IMR-90 (cell line): ENCODE results near the gene PHKA1. TPM values are rescaled to one million over a fixed set of nuclear protein-coding genes. Genes with fewer than 3 reads are reported as not detected.

Experiments
- ATAC-seq: fragments of 200-7000 bp; cut with Tn5 transposase; 2 replicates; pipeline ENCODE4 v1.9.1; 2020; ENCODE audit warnings: low read depth, mild to moderate bottlenecking, moderate library complexity
- BruUV-seq: library from RNA; stranded (reverse); fragments of 400-500 nt; replicated peaks from 2 replicates; lab custom pipeline; 2021; lab: Mats Ljungman, UMichigan
- CTCF ChIA-PET: fragments of 300-600 bp; formaldehyde crosslinking; extraction: SDS; loops from one replicate; lab custom pipeline; 2021; ENCODE audit warnings: antibody characterized with exemption; lab: Yijun Ruan, JAX
- POLR2A ChIA-PET: fragments of 300-600 bp; sonication (Branson Sonifier 250); formaldehyde crosslinking; loops from one replicate; lab custom pipeline; 2022; ENCODE audit warnings: antibody characterized with exemption; ENCODE audit not compliant: unreplicated experiment; lab: Charles Lee
- DNase-seq: peaks from one replicate; pipeline ENCODE4 v3.0.0; 2013
- H2AFZ ChIP-seq: replicated peaks from 2 replicates; pipeline ENCODE3; 2013; ENCODE audit warnings: low read length, mild to moderate bottlenecking; ENCODE audit not compliant: poor library complexity
- H2AK5ac ChIP-seq: 2 replicates; pipeline ENCODE4 v1.6.1; 2013; ENCODE audit warnings: low read depth, low read length, inconsistent platforms
- H2AK9ac ChIP-seq: replicated peaks from 2 replicates; pipeline ENCODE3; 2013; ENCODE audit warnings: mild to moderate bottlenecking, low read depth, low read length, moderate library complexity; ENCODE audit not compliant: poor library complexity
- H2BK120ac ChIP-seq: 2 replicates; pipeline ENCODE4 v1.6.1; 2013; ENCODE audit warnings: low read depth, low read length, inconsistent platforms
- H2BK15ac ChIP-seq: 3 replicates; pipeline ENCODE4 v1.6.1; 2013; ENCODE audit warnings: low read depth, low read length, inconsistent platforms
- H2BK20ac ChIP-seq: 2 replicates; pipeline ENCODE4 v1.6.1; 2013; ENCODE audit warnings: low read depth, mild to moderate bottlenecking, inconsistent platforms, low read length, moderate library complexity
- H2BK5ac ChIP-seq: 2 replicates; pipeline ENCODE4 v1.6.1; 2013; ENCODE audit warnings: mild to moderate bottlenecking, low read depth, low read length, inconsistent platforms; ENCODE audit not compliant: poor library complexity, severe bottlenecking
- H3K14ac ChIP-seq: replicated peaks from 2 replicates; pipeline ENCODE4 v1.6.1; 2013; ENCODE audit warnings: low read depth, low read length, inconsistent platforms
- H3K18ac ChIP-seq: 2 replicates; pipeline ENCODE4 v1.6.1; 2013; ENCODE audit warnings: low read depth, low read length, control low read depth
- H3K23ac ChIP-seq: 2 replicates; pipeline ENCODE4 v1.6.1; 2013; ENCODE audit warnings: low read depth, low read length, inconsistent platforms
- H3K27ac ChIP-seq: 2 replicates; pipeline ENCODE4 v1.5.1; 2013; ENCODE audit warnings: mild to moderate bottlenecking, control low read depth, low read length; ENCODE audit not compliant: insufficient read depth
- H3K27me3 ChIP-seq: 2 replicates; pipeline ENCODE4 v1.6.1; 2013; ENCODE audit warnings: low read length; ENCODE audit not compliant: control insufficient read depth, insufficient read depth
- H3K36me3 ChIP-seq: 2 replicates; pipeline ENCODE4 v1.6.1; 2013; ENCODE audit warnings: low read length, mixed read lengths; ENCODE audit not compliant: control insufficient read depth, insufficient read depth
- H3K4ac ChIP-seq: 2 replicates; pipeline ENCODE4 v1.6.1; 2013; ENCODE audit warnings: low read depth, low read length, inconsistent platforms
- H3K4me1 ChIP-seq: 2 replicates; pipeline ENCODE4 v1.6.1; 2013; ENCODE audit warnings: low read length, mixed read lengths; ENCODE audit not compliant: control insufficient read depth, insufficient read depth
- H3K4me2 ChIP-seq: 2 replicates; pipeline ENCODE4 v1.6.1; 2013; ENCODE audit warnings: low read depth, mild to moderate bottlenecking, control low read depth, low read length, moderate library complexity
- H3K4me3 ChIP-seq: 2 replicates; pipeline ENCODE4 v1.5.1; 2013; ENCODE audit warnings: low read depth, mild to moderate bottlenecking, control low read depth, low read length, moderate library complexity; ENCODE audit not compliant: insufficient read depth
- H3K56ac ChIP-seq: 2 replicates; pipeline ENCODE4 v1.6.1; 2013; ENCODE audit warnings: low read length, inconsistent platforms; ENCODE audit not compliant: insufficient read depth; ENCODE audit errors: extremely low read depth
- H3K79me1 ChIP-seq, 2 experiments: 2 replicates each; pipeline ENCODE4 v1.6.1; 2013; ENCODE audit warnings: low read length in 2 of 2, inconsistent platforms in 1 of 2, low read depth in 1 of 2
- H3K9ac ChIP-seq: 2 replicates; pipeline ENCODE4 v1.6.1; 2013; ENCODE audit warnings: low read depth, low read length, control low read depth
- H3K9me1 ChIP-seq: 2 replicates; pipeline ENCODE4 v1.6.1; 2013; ENCODE audit warnings: low read length, inconsistent platforms; ENCODE audit not compliant: insufficient read depth
- H3K9me3 ChIP-seq: 2 replicates; pipeline ENCODE4 v1.6.1; 2013; ENCODE audit warnings: low read length; ENCODE audit not compliant: control insufficient read depth, insufficient read depth
- H4K20me1 ChIP-seq: 2 replicates; pipeline ENCODE4 v1.6.1; 2013; ENCODE audit warnings: low read length, inconsistent platforms; ENCODE audit not compliant: insufficient read depth
- H4K5ac ChIP-seq: 2 replicates; pipeline ENCODE4 v1.6.1; 2013; ENCODE audit warnings: mild to moderate bottlenecking, low read depth, low read length, control low read depth
- H4K8ac ChIP-seq, 2 experiments: 2 replicates each; pipeline ENCODE4 v1.6.1; 2013; ENCODE audit warnings: low read depth in 2 of 2, low read length in 2 of 2, control low read depth in 1 of 2, inconsistent platforms in 1 of 2
- H4K91ac ChIP-seq: 2 replicates; pipeline ENCODE4 v1.6.1; 2013; ENCODE audit warnings: low read depth, low read length, inconsistent platforms; ENCODE audit not compliant: insufficient read depth
- BHLHE40 ChIP-seq: fragments of 150-350 bp; IDR thresholded peaks from 2 replicates; pipeline ENCODE4 v1.6.1; 2016; ENCODE audit warnings: mild to moderate bottlenecking, low read depth, low read length
- CEBPB ChIP-seq: IDR thresholded peaks from 2 replicates; pipeline ENCODE4 v1.6.1; 2012; ENCODE audit warnings: low read depth, low read length, improper control_type of control experiment
- CHD1 ChIP-seq: IDR thresholded peaks from 2 replicates; pipeline ENCODE4 v1.6.1; 2012; ENCODE audit warnings: low read depth, low read length, improper control_type of control experiment
- FOS ChIP-seq: fragments of 150-350 bp; IDR thresholded peaks from 2 replicates; pipeline ENCODE4 v1.6.1; 2016; ENCODE audit warnings: low read depth, low read length
- MAFK ChIP-seq: IDR thresholded peaks from 2 replicates; pipeline ENCODE4 v1.6.1; 2012; ENCODE audit warnings: low read depth, low read length, improper control_type of control experiment
- MAZ ChIP-seq: IDR thresholded peaks from 2 replicates; pipeline ENCODE4 v1.6.1; 2012; ENCODE audit warnings: low read depth, mild to moderate bottlenecking, low read length, improper control_type of control experiment, moderate library complexity, borderline replicate concordance
- MXI1 ChIP-seq: IDR thresholded peaks from 2 replicates; pipeline ENCODE4 v1.6.1; 2012; ENCODE audit warnings: low read depth, mild to moderate bottlenecking, low read length, moderate library complexity, borderline replicate concordance
- POLR2A ChIP-seq: IDR thresholded peaks from 2 replicates; pipeline ENCODE4 v1.6.1; 2012; ENCODE audit warnings: mild to moderate bottlenecking, low read depth, low read length
- RAD21 ChIP-seq: IDR thresholded peaks from 2 replicates; pipeline ENCODE4 v1.6.1; 2012; ENCODE audit warnings: low read length, improper control_type of control experiment
- RCOR1 ChIP-seq: IDR thresholded peaks from 2 replicates; pipeline ENCODE4 v1.6.1; 2012; ENCODE audit warnings: mild to moderate bottlenecking, low read length, improper control_type of control experiment; ENCODE audit not compliant: insufficient replicate concordance
- RFX5 ChIP-seq: IDR thresholded peaks from 2 replicates; pipeline ENCODE4 v1.8.0; 2012; ENCODE audit warnings: low read depth, mild to moderate bottlenecking, low read length, moderate library complexity
- SMC3 ChIP-seq: fragments of 150-350 bp; IDR thresholded peaks from 2 replicates; pipeline ENCODE4 v1.6.1; 2016; ENCODE audit warnings: low read depth, mild to moderate bottlenecking, antibody characterized with exemption, low read length, moderate library complexity
- WGBS, 2 experiments: methylation state at CpG; one replicate each; pipeline versions ENCODE4 v1.1.5 to v1.1.7; 2013; ENCODE audit warnings: missing lambda C conversion rate in 2 of 2; ENCODE audit not compliant: insufficient read length in 1 of 2; ENCODE audit errors: extremely low coverage in 2 of 2; 5-methylcytosine and 5-hydroxymethylcytosine counted together
- dilution Hi-C: fragments of 300-500 bp; cut with HindIII; formaldehyde crosslinking; loops from one replicate; pipeline ENCODE4 v1.14.3; 2018; ENCODE audit warnings: low sequenced_read_pairs; ENCODE audit not compliant: unreplicated experiment
- in situ Hi-C: fragments of 300-500 bp; cut with MboI; formaldehyde crosslinking; loops from 3 replicates; pipeline ENCODE4 v1.14.3; 2019; ENCODE audit warnings: low sequenced_read_pairs, inconsistent platforms, mixed read lengths
- intact Hi-C: fragments of 100-400 bp; cut with micrococcal nuclease; formaldehyde crosslinking; loops from 2 replicates; pipeline ENCODE4 v1.10.0; 2022
- polyA plus RNA-seq, 3 experiments: library from polyadenylated mRNA; depleted of rRNA; stranded (reverse); fragments of >200 nt; gene quantifications; 2 replicates each; pipeline ENCODE4 v1.2.3, GENCODE V29; 2012; ENCODE audit warnings: low replicate concordance in 1 of 3
- total RNA-seq: library from RNA; depleted of rRNA; stranded (reverse); fragments of >200 nt; gene quantifications from 2 replicates; pipeline ENCODE4 v1.2.3, GENCODE V29; 2012
- TF ChIP-seq, protein P1 (sequence below): conservative IDR thresholded peaks from 2 replicates; pipeline ENCODE4 v1.5.1; 2012; ENCODE audit warnings: mild to moderate bottlenecking, low read depth, low read length, improper control_type of control experiment
- TF ChIP-seq, protein P2 (sequence below): fragments of 150-350 bp; IDR thresholded peaks from 2 replicates; pipeline ENCODE4 v1.6.1; 2017; ENCODE audit warnings: mild to moderate bottlenecking, antibody characterized with exemption, low read length, low read depth
- TF ChIP-seq, protein P3 (sequence below): fragments of 150-350 bp; IDR thresholded peaks from 2 replicates; pipeline ENCODE4 v1.6.1; 2016; ENCODE audit warnings: low read depth, mild to moderate bottlenecking, low read length, moderate library complexity, borderline replicate concordance

Gene PHKA1
- total and polyA plus RNA-seq, 2 of the 4 experiments (the other 2 are of a cell fraction) = 2.7 to 4.5 TPM

DNA sequence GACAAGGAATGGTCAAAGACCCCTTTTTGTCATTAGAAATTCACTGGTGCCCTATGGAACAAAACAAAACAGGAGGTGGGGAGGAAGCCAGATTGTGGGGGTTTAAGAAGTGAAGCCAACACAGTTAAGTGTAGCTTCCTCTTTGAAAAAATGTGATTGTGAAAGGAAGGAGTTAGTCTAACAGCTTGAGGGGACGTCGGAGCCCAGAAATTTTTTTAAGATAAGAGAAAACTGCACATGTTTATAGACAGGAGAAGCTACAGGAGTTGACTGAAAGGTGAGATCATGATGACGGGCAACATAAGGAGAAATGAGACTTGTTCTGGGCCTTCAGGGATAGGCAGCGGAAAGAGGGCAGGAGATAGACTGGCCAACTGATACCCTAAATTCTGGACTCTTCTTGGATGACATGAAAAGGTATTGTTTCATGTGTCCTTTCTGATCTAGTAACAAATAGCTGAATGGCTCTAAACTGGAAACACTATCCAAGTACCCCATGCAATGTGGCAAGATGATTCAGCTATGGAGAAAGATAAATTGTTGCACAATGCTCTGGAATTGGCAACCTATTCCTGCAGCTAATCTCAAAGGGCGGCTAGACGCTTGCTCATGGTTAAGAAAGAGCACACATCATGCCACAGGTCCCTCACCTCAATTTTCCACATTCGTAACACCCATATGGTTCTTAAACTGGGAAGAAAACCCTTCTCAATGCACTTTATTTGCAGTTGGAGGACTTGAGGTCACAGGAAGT, 137.8 kb downstream of the PHKA1 start:
- no peaks in the 10 kb centered on the region for H3K9me3 ChIP-seq
- TF ChIP-seq RAD21 (no peak), FOS (peak; percentile 6; the same call in 1 of the 2 replicates), MXI1 (no peak), MAZ (no peak), RCOR1 (no peak), POLR2A (no peak), MAFK (no peak), RFX5 (no peak), CEBPB (peak; percentile 95), SMC3 (no peak), BHLHE40 (no peak), CHD1 (no peak)
- TF ChIP-seq, protein P1, sequence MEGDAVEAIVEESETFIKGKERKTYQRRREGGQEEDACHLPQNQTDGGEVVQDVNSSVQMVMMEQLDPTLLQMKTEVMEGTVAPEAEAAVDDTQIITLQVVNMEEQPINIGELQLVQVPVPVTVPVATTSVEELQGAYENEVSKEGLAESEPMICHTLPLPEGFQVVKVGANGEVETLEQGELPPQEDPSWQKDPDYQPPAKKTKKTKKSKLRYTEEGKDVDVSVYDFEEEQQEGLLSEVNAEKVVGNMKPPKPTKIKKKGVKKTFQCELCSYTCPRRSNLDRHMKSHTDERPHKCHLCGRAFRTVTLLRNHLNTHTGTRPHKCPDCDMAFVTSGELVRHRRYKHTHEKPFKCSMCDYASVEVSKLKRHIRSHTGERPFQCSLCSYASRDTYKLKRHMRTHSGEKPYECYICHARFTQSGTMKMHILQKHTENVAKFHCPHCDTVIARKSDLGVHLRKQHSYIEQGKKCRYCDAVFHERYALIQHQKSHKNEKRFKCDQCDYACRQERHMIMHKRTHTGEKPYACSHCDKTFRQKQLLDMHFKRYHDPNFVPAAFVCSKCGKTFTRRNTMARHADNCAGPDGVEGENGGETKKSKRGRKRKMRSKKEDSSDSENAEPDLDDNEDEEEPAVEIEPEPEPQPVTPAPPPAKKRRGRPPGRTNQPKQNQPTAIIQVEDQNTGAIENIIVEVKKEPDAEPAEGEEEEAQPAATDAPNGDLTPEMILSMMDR = no peak
- TF ChIP-seq, protein P2, sequence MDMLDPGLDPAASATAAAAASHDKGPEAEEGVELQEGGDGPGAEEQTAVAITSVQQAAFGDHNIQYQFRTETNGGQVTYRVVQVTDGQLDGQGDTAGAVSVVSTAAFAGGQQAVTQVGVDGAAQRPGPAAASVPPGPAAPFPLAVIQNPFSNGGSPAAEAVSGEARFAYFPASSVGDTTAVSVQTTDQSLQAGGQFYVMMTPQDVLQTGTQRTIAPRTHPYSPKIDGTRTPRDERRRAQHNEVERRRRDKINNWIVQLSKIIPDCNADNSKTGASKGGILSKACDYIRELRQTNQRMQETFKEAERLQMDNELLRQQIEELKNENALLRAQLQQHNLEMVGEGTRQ = no peak
- TF ChIP-seq, protein P3, sequence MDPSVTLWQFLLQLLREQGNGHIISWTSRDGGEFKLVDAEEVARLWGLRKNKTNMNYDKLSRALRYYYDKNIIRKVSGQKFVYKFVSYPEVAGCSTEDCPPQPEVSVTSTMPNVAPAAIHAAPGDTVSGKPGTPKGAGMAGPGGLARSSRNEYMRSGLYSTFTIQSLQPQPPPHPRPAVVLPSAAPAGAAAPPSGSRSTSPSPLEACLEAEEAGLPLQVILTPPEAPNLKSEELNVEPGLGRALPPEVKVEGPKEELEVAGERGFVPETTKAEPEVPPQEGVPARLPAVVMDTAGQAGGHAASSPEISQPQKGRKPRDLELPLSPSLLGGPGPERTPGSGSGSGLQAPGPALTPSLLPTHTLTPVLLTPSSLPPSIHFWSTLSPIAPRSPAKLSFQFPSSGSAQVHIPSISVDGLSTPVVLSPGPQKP = no peak

More for the DNA sequence above, 137.8 kb downstream of the PHKA1 start:
- ATAC-seq (no peak), DNase-seq (peak; percentile 52)
- H2BK120ac ChIP-seq = no peak overlapping the region
- H3K4me1 ChIP-seq = no peaks in the 10 kb centered on the region
- no TSS peak for BruUV-seq
- peaks cover 0 to 3% of the 10 kb centered on the region in 2 experiments; a peak in 2 of 4 replicates for H3K79me1 ChIP-seq
- no peak overlapping the region for H4K8ac ChIP-seq
- H3K9me1 ChIP-seq = no peaks in the 10 kb centered on the region
- no peak overlapping the region for H4K91ac ChIP-seq
- no peak overlapping the region for H3K18ac ChIP-seq
- intact Hi-C loops (no loop called here), dilution Hi-C loops (no loop called here), in situ Hi-C loops (loop anchor here (10.0 kb wide), 1 partner anchor 138 kb away; the partner anchor contains the start of gene PHKA1)
- no peak overlapping the region for H3K4me3 ChIP-seq
- no peak overlapping the region for H2AFZ ChIP-seq
- no peak overlapping the region for H2BK15ac ChIP-seq
- no peaks in the 10 kb centered on the region for H3K36me3 ChIP-seq
- no peak overlapping the region for H2AK5ac ChIP-seq
- no peak overlapping the region for H3K4me2 ChIP-seq
- no peak overlapping the region for H3K23ac ChIP-seq
- H3K27ac ChIP-seq = no peak overlapping the region
- WGBS, 2 experiments = 54% methylated on average over 2 of the region's 7 CpGs; no CpG with 5 or more reads in 1 of the 2 experiments
- H2BK20ac ChIP-seq = no peak overlapping the region
- CTCF ChIA-PET = no interaction called here
- no peak overlapping the region for H2BK5ac ChIP-seq
- H2AK9ac ChIP-seq = no peak overlapping the region
- no peak overlapping the region for H3K9ac ChIP-seq
- H3K4ac ChIP-seq = no peak overlapping the region
- no peak overlapping the region for H4K5ac ChIP-seq
- H4K20me1 ChIP-seq = no peaks in the 10 kb centered on the region
- H3K27me3 ChIP-seq = peaks cover 4% of the 10 kb centered on the region
- POLR2A ChIA-PET = no interaction called here
- no peak overlapping the region for H3K14ac ChIP-seq
- no peak overlapping the region for H3K56ac ChIP-seq
